ENCODE results near the gene CCR3. TPM values are rescaled to one million over a fixed set of nuclear protein-coding genes. Genes with fewer than 3 reads are reported as not detected.

The CCR3 gene
- total RNA-seq, 1 experiment from 2014 or later, result not detected

GRCh38 chr3:46231323-46231722 is 10.9 kb upstream of the CCR3 start:
- RAD21 ChIA-PET (ENCODE audit: low non-redundant PET in 1 of 2, low total read pairs in 2 of 2, uncharacterized antibody in 2 of 2, unreplicated experiment in 2 of 2), result no interaction called here
- H3K9me3 ChIP-seq (ENCODE audit: control insufficient read depth in 1 of 2, insufficient read depth in 1 of 2, low read depth in 1 of 2, low read length in 2 of 2), result no peaks in the 10 kb centered on the region
- CTCF ChIA-PET, result no interaction called here
- intact Hi-C loops (cut with micrococcal nuclease), result no loop called here
- POLR2A ChIA-PET, result no interaction called here
- no peaks in the 10 kb centered on the region for H3K36me3 ChIP-seq (ENCODE audit: control insufficient read depth in 1 of 2, insufficient read depth in 2 of 2, low read length in 2 of 2)
- BruUV-seq (replicated peaks), result no TSS peak
- no peak overlapping the region for H3K9ac ChIP-seq (ENCODE audit: low read length)
- no peak overlapping the region for H3K4me2 ChIP-seq (ENCODE audit: low read length)
- H4K20me1 ChIP-seq (ENCODE audit: insufficient read depth), result no peaks in the 10 kb centered on the region
- no peak overlapping the region for H3K27ac ChIP-seq (ENCODE audit: low read depth, low read length)
- no peak overlapping the region for H3K4me3 ChIP-seq (replicated peaks in 1 of 2; ENCODE audit: low read depth in 1 of 2, low read length in 2 of 2)
- no peak overlapping the region for H2AFZ ChIP-seq (ENCODE audit: low read depth, low read length, poor library complexity, severe bottlenecking)
- H3K4me1 ChIP-seq (ENCODE audit: control insufficient read depth in 1 of 2, insufficient read depth in 2 of 2, low read length in 2 of 2), result no peaks in the 10 kb centered on the region
- DNase-seq (ENCODE audit: low read depth, low spot score) (no peak), ATAC-seq (no peak)
- no peak for TF ChIP-seq CEBPB (IDR thresholded peaks at IDR 0.05; ENCODE audit: low read depth)
- TF ChIP-seq SIN3A (IDR thresholded peaks at IDR 0.05; ENCODE audit: low read depth), result no peak
- no peak for TF ChIP-seq REST (IDR thresholded peaks at IDR 0.05; ENCODE audit: low read depth)
- TF ChIP-seq ELF1 (IDR thresholded peaks at IDR 0.05; ENCODE audit: borderline replicate concordance, low read depth), result no peak
- TF ChIP-seq POLR2A (IDR thresholded peaks at IDR 0.05; ENCODE audit: borderline replicate concordance, extremely low read depth, insufficient read depth, insufficient read length), result no peak
- TF ChIP-seq SRF (IDR thresholded peaks at IDR 0.05; ENCODE audit: low read depth), result no peak
- no peak for TF ChIP-seq JUND (IDR thresholded peaks at IDR 0.05)
- H3K9me2 ChIP-seq (ENCODE audit: insufficient read depth), result no peaks in the 10 kb centered on the region
- H3K27me3 ChIP-seq (ENCODE audit: insufficient read depth, low read length), result peaks cover 5% of the 10 kb centered on the region; the same call in 1 of the 2 replicates
- H3K79me2 ChIP-seq (ENCODE audit: insufficient read depth, low read length), result no peaks in the 10 kb centered on the region

- ATAC-seq (no peak), DNase-seq (ENCODE audit: low read depth, low spot score) (no peak)
- no TSS peak for BruUV-seq (replicated peaks)
- Histone ChIP-seq H3K79me2 (ENCODE audit: insufficient read depth, low read length) (no peaks in the 10 kb centered on the region), H4K20me1 (ENCODE audit: insufficient read depth) (no peaks in the 10 kb centered on the region), H3K9me3 (ENCODE audit: control insufficient read depth in 1 of 2, insufficient read depth in 1 of 2, low read depth in 1 of 2, low read length in 2 of 2) (no peaks in the 10 kb centered on the region), H2AFZ (ENCODE audit: low read depth, low read length, poor library complexity, severe bottlenecking) (no peak overlapping the region), H3K36me3 (ENCODE audit: control insufficient read depth in 1 of 2, insufficient read depth in 2 of 2, low read length in 2 of 2) (no peaks in the 10 kb centered on the region), H3K4me3 (replicated peaks in 1 of 2; ENCODE audit: low read depth in 1 of 2, low read length in 2 of 2) (no peak overlapping the region), H3K4me2 (ENCODE audit: low read length) (no peak overlapping the region), H3K9ac (ENCODE audit: low read length) (no peak overlapping the region), H3K4me1 (ENCODE audit: control insufficient read depth in 1 of 2, insufficient read depth in 2 of 2, low read length in 2 of 2) (no peaks in the 10 kb centered on the region), H3K9me2 (ENCODE audit: insufficient read depth) (no peaks in the 10 kb centered on the region), H3K27me3 (ENCODE audit: insufficient read depth, low read length) (peaks cover 20% of the 10 kb centered on the region; the same call in 1 of the 2 replicates), H3K27ac (ENCODE audit: low read depth, low read length) (no peak overlapping the region)
- CTCF ChIA-PET, result no interaction called here
- intact Hi-C loops (cut with micrococcal nuclease), result no loop called here
- POLR2A ChIA-PET, result no interaction called here
- RAD21 ChIA-PET (ENCODE audit: low non-redundant PET in 1 of 2, low total read pairs in 2 of 2, uncharacterized antibody in 2 of 2, unreplicated experiment in 2 of 2), result no interaction called here
- TF ChIP-seq CTCF (IDR thresholded peaks at IDR 0.05 in 2 of 3, conservative IDR thresholded peaks at IDR 0.05 in 1 of 3; ENCODE audit: borderline replicate concordance in 1 of 3, insufficient read depth in 1 of 3, low read depth in 2 of 3, low read length in 2 of 3) (no peak), REST (IDR thresholded peaks at IDR 0.05; ENCODE audit: low read depth) (no peak), TCF7L2 (IDR thresholded peaks at IDR 0.05; ENCODE audit: borderline replicate concordance, extremely low read depth, insufficient read depth, insufficient read length) (no peak), RAD21 (IDR thresholded peaks at IDR 0.05; ENCODE audit: low read depth) (no peak), ELF1 (IDR thresholded peaks at IDR 0.05; ENCODE audit: borderline replicate concordance, low read depth) (no peak), CBX3 (IDR thresholded peaks at IDR 0.05; ENCODE audit: low read depth) (no peak), EZH2phosphoT487 (IDR thresholded peaks at IDR 0.05; ENCODE audit: borderline replicate concordance) (no peak), SRF (IDR thresholded peaks at IDR 0.05; ENCODE audit: low read depth) (no peak)
These were observed 9.1 kb upstream of the CCR3 start for GRCh38 chr3:46233194-46233593.

Data from HCT116 (cell line).